Effector CD4-positive, alpha-beta T cell (primary cell): ENCODE results near the gene DLGAP4.

Source experiments
- DNase-seq: peaks from one replicate; pipeline ENCODE4 v3.0.0-alpha.2; 2020

DLGAP4 gene

GRCh38 chr20:36385503-36385902, 79.4 kb downstream of the DLGAP4 start:
- DNase-seq: no peak

DNA sequence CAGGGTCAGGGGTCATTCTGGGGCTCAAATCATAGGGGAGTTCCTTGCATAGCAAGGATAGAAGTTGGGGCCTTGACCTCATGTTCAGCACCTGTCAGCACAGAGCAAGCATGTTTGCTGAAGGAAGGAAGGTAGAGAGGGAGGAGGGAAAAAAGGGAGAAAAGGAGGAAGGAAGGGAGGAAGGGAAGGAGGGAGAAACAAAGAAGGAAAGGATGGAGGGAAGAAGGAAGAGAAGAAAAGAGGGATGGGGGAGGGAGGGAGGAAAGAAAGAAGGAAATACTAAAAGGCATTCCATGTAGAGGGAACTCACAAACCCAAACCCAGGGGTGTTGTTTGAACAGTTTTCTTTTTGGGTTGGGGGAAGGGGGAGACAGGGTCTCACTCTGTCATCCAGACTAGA, 80.1 kb downstream of the DLGAP4 start:
- no peak for DNase-seq

- no peak for DNase-seq
These were observed 84.1 kb downstream of the DLGAP4 start for GRCh38 chr20:36390269-36390668.

GRCh38 chr20:36390719-36391415, 84.7 kb downstream of the DLGAP4 start:
- DNase-seq: no peak

GRCh38 chr20:36391456-36391855, 85.3 kb downstream of the DLGAP4 start:
- no peak for DNase-seq

DNA sequence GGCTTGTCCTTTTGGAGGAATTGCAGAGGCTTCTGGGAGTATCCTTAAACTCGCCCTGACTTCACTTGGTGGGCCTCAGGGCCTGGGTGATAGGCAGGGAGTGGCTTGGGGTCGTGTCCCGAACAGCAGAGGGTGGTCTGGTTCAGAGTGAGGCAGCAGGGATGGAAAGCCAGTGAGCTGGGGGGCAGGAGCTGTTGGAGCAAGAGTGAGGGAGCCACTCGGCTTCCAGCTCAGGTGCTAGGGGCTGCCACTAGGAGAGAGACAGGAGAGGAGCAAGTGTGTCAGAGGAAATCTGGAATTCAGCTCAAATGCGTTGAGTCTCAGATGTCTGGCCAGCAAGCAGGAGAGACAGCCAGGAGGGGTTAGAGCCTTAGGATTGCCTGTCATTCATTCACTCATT, 85.8 kb downstream of the DLGAP4 start:
- DNase-seq: no peak

- no peak for DNase-seq
These were observed 86.8 kb downstream of the DLGAP4 start for GRCh38 chr20:36392989-36393388.

- DNase-seq: no peak
These were observed 88.3 kb downstream of the DLGAP4 start for GRCh38 chr20:36394340-36394965.

DNA sequence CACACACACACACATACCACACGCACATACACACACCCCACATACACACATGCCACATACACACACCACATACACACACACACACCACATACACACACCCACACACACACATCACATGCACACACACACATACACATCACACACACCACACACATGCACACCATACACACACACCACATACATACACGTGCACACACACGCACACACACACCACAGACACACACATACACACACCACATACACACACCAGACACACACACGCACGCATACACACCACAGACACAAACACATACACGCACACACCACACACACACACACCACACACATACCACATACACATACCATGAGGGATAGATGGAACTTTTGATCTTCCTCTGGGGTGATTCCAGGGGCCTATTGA, 90.2 kb downstream of the DLGAP4 start:
- no peak for DNase-seq

- DNase-seq: no peak
These were observed 90.9 kb downstream of the DLGAP4 start for GRCh38 chr20:36396847-36397630.

DNA sequence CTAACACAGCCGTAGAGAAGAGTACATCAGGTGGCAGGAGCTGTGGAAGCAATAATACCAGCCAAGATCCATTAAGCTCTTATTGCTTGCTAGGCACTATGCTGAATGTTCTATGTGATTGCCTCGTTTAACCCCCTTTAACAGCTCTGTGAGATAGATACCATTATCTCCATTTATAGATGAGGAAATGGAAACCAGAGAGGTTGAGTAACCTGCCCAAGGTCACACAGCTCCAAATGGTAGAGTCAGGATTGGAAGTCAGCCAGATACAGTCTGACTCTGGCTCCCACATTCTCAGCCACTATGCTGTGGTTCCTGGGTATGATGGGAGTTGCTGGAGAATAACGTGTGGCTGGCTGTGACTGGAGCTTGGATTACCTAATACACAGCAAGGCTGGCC, 92.4 kb downstream of the DLGAP4 start:
- no peak for DNase-seq

DNA sequence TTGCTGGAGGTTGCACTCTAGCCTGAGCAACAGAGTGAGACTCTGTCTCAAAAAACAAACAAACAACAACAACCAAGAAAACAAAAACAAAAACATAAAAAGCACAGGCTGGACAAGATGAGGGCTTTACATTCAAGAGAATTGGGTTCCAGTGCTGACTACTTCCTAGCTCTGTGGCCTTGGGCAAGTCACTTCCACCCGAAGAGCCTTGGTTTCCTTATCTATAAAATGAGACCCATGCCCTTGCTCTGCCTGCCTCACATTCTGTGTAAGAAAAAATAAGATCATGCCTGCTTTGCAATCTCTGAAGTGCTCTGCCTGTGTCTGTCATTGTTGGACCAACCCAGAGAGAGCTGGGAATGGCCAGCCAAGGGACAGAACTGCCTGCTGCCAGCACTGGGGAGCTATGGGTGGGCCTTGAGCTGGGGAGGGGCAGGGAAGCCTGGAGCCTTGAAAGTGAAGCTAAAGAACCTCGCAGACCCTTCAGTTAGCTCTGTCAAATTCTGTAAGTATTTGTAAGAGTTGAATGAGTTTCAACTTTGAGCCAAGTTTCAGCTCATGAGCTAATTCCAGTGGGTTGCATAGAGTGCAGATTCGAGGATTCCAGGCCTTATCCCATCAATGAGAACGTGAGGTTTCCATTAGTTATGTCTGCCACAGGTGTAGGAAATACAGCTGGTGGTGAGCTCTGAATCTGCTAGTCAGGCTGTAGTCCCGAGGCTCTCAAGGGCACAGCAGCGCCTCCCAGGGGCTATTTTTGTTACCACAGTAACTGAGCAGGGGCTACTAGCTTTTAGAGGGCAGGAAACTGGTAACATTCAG, 93.2 kb downstream of the DLGAP4 start:
- DNase-seq: no peak

DNA sequence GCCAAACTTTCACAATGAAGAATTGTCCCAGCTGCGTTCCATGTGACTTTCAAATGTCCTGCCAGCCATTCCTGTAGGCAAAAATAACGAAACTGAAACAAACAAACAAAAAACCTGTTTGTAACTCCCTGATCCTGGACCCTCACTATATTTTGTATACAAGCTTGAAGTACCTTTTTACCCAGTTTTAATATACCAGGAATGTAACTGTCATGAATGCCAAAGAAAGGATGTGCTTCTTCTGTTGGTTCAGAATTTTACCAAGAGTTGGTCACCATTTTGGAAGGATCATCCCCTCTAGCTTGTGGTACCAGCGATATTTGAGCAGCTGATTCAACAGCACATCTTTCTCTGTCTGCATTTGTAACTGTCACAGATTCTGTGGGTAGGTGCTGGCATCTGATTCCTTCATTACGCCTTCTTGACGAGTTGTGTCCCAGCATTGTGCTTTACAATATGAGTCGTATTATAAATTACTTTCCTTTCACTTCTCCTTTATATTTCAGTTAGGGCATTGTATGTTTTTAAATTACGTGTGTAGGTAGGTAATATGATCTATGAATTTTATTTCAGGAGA, 93.9 kb downstream of the DLGAP4 start:
- no peak for DNase-seq

- no peak for DNase-seq
These were observed 95.0 kb downstream of the DLGAP4 start for GRCh38 chr20:36400909-36401735.

DNA sequence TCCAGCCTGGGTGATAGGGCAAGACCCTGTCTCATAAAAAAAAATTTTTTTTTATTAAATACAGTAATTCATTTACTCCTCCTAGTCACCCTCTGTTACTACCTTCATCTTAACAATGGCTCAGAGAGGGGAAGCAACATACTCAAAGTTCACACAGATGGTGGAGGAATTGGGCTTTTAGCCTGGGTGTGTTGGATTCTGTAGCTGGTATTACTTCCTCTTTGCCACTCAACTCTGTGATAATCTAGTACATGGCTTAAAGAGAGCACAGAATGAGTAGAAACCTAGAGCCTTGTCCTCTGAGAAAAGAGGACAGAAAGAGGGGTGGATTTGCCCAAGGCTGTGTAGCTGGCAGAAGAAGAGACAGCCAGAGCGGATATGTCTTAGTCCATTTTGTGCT, 96.6 kb downstream of the DLGAP4 start:
- DNase-seq: no peak

GRCh38 chr20:36404435-36404978, 98.4 kb downstream of the DLGAP4 start:
- DNase-seq: no peak

DNA sequence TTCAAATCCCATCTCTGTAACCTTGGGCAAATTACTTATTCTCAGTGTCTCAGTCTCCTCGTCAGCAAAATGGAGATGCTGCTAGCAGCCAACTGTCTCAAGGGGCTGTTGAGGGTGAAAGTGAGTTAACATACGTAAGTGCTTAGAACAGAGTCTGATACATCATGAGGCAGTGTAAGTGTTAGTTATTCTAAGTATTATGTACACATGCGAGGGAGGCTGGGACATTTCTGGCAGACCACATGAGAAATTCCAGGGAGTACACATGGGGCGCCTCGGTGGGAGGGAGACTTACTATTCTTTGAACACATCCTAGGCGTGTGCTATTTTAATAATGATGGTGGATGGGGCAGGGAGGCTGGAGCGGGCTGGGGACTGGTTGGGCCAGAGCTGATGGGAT, 99.1 kb downstream of the DLGAP4 start:
- no peak for DNase-seq

DNA sequence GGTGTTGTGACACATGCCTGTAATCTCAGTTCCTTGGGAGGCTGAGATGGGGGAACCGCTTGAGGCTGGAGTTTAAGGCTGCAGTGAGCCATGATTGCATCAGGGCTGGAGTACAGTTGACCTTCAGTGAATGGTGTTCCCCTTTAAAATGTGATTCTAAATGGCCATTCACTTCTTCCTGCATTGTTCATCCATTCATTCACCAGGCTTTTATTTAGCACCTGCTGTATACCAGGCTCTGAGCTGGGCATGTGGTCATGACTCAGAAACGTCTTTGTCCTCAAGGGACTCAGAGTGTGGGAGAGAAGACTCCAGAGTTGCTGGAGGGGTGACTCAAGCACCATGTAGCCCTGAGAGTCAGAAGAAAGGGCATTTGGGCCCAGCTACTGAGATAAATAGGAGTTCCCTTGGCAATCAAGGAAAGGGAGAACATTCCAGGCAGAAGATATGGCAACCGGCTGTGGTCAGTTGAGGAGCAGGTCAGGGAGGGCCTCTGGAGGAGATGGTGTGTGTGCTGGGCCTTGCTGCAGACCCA, 101.1 kb downstream of the DLGAP4 start:
- DNase-seq: no peak

DNA sequence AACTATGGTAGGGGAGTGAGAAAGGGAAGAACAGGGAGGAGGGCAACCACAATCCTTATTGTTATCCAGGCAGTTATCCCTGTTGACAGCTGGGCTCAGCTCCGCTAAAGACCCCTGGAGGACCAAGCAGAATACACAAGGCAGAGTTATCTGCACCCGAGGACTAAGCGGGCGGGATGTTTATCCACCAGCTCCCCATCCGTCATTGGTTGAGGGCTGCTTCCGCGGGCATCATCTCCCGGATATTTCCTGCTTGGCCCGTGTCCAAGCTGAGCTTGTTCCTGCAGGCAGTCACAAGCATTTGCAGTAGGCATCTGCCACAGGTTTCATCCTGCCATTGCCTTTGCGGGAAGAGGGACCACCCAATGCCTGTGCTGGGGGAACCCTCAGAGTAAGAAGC, 102.1 kb downstream of the DLGAP4 start:
- no peak for DNase-seq

DNA sequence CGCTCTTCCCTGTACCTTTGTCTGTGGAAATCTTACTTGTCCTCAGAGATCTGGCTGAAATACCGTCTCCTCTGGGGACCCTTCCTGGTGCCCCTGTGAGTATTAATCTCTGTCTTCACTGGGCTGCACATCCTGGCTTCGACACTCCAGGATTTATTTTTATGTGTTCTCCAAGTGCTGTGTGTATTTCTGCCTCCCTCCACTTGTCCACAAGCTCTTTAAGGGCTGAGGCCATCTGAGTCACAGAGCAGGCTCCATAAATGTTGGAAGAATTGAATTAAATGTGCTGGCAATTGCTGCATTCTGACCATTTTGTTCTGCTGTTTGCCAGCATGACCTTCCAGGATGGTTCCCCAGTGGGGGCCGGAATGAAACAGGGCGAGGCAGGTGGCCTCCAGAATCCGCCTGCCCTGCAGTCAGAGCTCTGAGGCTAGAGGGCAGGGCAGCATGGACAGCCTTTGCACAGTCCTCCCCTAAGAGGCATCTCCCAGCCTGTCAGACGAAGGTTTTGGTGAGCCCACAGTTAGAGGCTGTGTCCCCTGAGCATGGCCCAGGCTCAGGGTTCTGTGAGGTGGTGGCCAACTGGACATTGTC, 105.8 kb downstream of the DLGAP4 start:
- no peak for DNase-seq

- DNase-seq: no peak
These were observed 109.4 kb downstream of the DLGAP4 start for GRCh38 chr20:36415475-36416002.
